K562 (cell line): Measurements from ENCODE around the gene B4GALT7. TPM values are rescaled to one million over a fixed set of nuclear protein-coding genes. Genes with fewer than 3 reads are reported as not detected.

Experiments
- ATAC-seq: fragments of 200-7000 bp; cut with Tn5 transposase; 3 replicates; pipeline ENCODE4 v1.9.1; 2020; ENCODE audit warnings: moderate library complexity
- BruUV-seq: library from RNA; stranded (reverse); fragments of 400-500 nt; replicated peaks from 2 replicates; lab custom pipeline; 2021; lab: Mats Ljungman, UMichigan
- CTCF ChIA-PET: fragments of 300-600 bp; formaldehyde crosslinking; extraction: SDS; loops from one replicate; lab custom pipeline; 2021; ENCODE audit warnings: low intra/inter-chr PET ratio; lab: Yijun Ruan, JAX
- POLR2A ChIA-PET: fragments of 300-600, 350-650 bp; sonication (Branson Sonifier 250); formaldehyde crosslinking; extraction: SDS; loops from one replicate; lab custom pipeline; 2021; ENCODE audit warnings: antibody characterized with exemption, inconsistent platforms; lab: Yijun Ruan, JAX
- DNase-seq, 4 experiments: peaks; one replicate each; pipeline versions ENCODE4 v3.0.0 to v3.0.0-alpha.2; 2011 to 2018; ENCODE audit warnings: low spot score in 3 of 4, mixed read lengths in 3 of 4; ENCODE audit errors: extremely low read depth in 1 of 4
- FAIRE-seq: peaks from 2 replicates; lab custom pipeline; 2011; peaks lifted over from hg19 to GRCh38; lab: Jason Lieb, UNC
- H2AFZ ChIP-seq: 2 replicates; pipeline ENCODE4 v1.6.0; 2011; ENCODE audit warnings: low read depth, low read length, control low read depth, inconsistent platforms
- H3K27ac ChIP-seq: fragments of 200-600 bp; 3 replicates; pipeline ENCODE4 v1.8.0; 2011; ENCODE audit warnings: low read depth, mild to moderate bottlenecking, control low read depth, inconsistent platforms, low read length, moderate library complexity, mixed read lengths; ENCODE audit errors: extremely low read depth
- H3K27me3 ChIP-seq, 2 experiments: fragments of 300-600 bp in 1 of 2; 2 replicates in 1 of 2; 3 replicates in 1 of 2; pipeline versions ENCODE4 v1.6.0 to v1.8.0; 2011; ENCODE audit warnings: inconsistent platforms in 2 of 2, low read length in 2 of 2, mild to moderate bottlenecking in 1 of 2, mixed read lengths in 1 of 2, moderate library complexity in 1 of 2; ENCODE audit not compliant: control insufficient read depth in 2 of 2, insufficient read depth in 2 of 2
- H3K36me3 ChIP-seq: fragments of 300-600 bp; 3 replicates; pipeline ENCODE4 v1.8.0; 2011; ENCODE audit warnings: mild to moderate bottlenecking, low read length, inconsistent platforms; ENCODE audit not compliant: control insufficient read depth, insufficient read depth
- H3K4me1 ChIP-seq, 2 experiments: fragments of 200-600 bp in 1 of 2; replicated peaks in 1 of 2; 2 replicates in 1 of 2; 3 replicates in 1 of 2; pipeline versions ENCODE4 v1.5.1 to v1.8.0; 2011; ENCODE audit warnings: inconsistent platforms in 2 of 2, low read length in 2 of 2, mild to moderate bottlenecking in 1 of 2, mixed read lengths in 1 of 2, moderate library complexity in 1 of 2; ENCODE audit not compliant: control insufficient read depth in 2 of 2, insufficient read depth in 2 of 2
- H3K4me2 ChIP-seq: 2 replicates; pipeline ENCODE4 v1.6.1; 2011; ENCODE audit warnings: low read length, control low read depth, inconsistent platforms, mixed read lengths; ENCODE audit not compliant: insufficient read depth
- H3K4me3 ChIP-seq: fragments of 200-600 bp; sonication (generic), shearing (Covaris generic); 2 replicates; pipeline ENCODE4 v1.5.1; 2016; ENCODE audit warnings: control low read depth, inconsistent platforms
- H3K79me2 ChIP-seq: fragments of 200-600 bp; 3 replicates; pipeline ENCODE4 v1.8.0; 2011; ENCODE audit warnings: low read length, inconsistent platforms; ENCODE audit not compliant: control insufficient read depth, insufficient read depth
- H3K9ac ChIP-seq, 2 experiments: 2 replicates each; pipeline versions ENCODE4 v1.6.0 to v1.6.1; 2011; ENCODE audit warnings: low read depth in 2 of 2, low read length in 2 of 2, control low read depth in 1 of 2, inconsistent platforms in 1 of 2, mild to moderate bottlenecking in 1 of 2, mixed read lengths in 1 of 2; ENCODE audit not compliant: insufficient read depth in 1 of 2
- H3K9me1 ChIP-seq: one replicate; pipeline ENCODE4 v1.6.0; 2011; ENCODE audit warnings: inconsistent platforms, mild to moderate bottlenecking, low read length, moderate library complexity; ENCODE audit not compliant: control insufficient read depth, insufficient read depth
- H3K9me3 ChIP-seq: replicated peaks from 2 replicates; pipeline ENCODE4 v1.5.1; 2011; ENCODE audit warnings: low read depth, low read length, inconsistent platforms; ENCODE audit not compliant: control insufficient read depth, insufficient read depth
- H4K20me1 ChIP-seq: replicated peaks from 2 replicates; pipeline ENCODE4 v1.6.1; 2011; ENCODE audit warnings: low read length, inconsistent platforms, mixed read lengths; ENCODE audit not compliant: control insufficient read depth, insufficient read depth
- POLR2G ChIP-seq: fragments of 200-400 bp; formaldehyde crosslinking; IDR thresholded peaks from 2 replicates; pipeline ENCODE4 v1.6.1; 2017; ENCODE audit warnings: low read depth, mild to moderate bottlenecking, antibody characterized with exemption, low read length, moderate library complexity
- SIRT6 ChIP-seq: IDR thresholded peaks from one replicate; pipeline ENCODE4 v1.6.1; 2012; ENCODE audit warnings: low read depth, mild to moderate bottlenecking, control low read depth, inconsistent platforms, low read length, moderate library complexity
- WGBS: fragments of 100-300 bp; shearing (Covaris generic); methylation state at CpG from one replicate; pipeline ENCODE4 v1.1.6; 2016; ENCODE audit warnings: low coverage, mixed read lengths; ENCODE audit not compliant: insufficient coverage; ENCODE audit errors: missing lambda C conversion rate; 5-methylcytosine and 5-hydroxymethylcytosine counted together
- in situ Hi-C: fragments of 300-500 bp; cut with MboI; formaldehyde crosslinking; loops from 4 replicates; pipeline ENCODE4 v1.15.0; 2018; ENCODE audit warnings: inconsistent platforms, mixed read lengths
- intact Hi-C: fragments of 100-400 bp; cut with micrococcal nuclease; formaldehyde crosslinking; loops from 2 replicates; pipeline ENCODE4 v1.14.2; 2022
- polyA plus RNA-seq, 8 experiments: library from polyadenylated mRNA; depleted of rRNA in 4 of 8; stranded (reverse) in 5 of 8; unstranded in 3 of 8; fragments of >200 nt; fragmentation: Nextera tagmentation in 2 of 8; fragmentation: Illumina TruSeq in 1 of 8; extraction: Ambion mirVana in 2 of 8; extraction: Trizol in 1 of 8; gene quantifications; 2 replicates each; pipeline versions ENCODE4 v1.2.1 to v1.2.3, GENCODE V29; 2011 to 2014; ENCODE audit warnings: inconsistent platforms in 1 of 8, missing spikeins in 1 of 8
- total RNA-seq, 7 experiments: library from RNA; depleted of rRNA in 6 of 7; stranded (reverse); fragments of >200 nt in 6 of 7; fragmentation: Illumina TruSeq in 2 of 7; extraction: Trizol in 2 of 7; gene quantifications; 2 replicates each; pipeline versions ENCODE4 v1.2.1 to v1.2.3, GENCODE V29; 2011 to 2021; ENCODE audit warnings: low replicate concordance in 1 of 7
- TF ChIP-seq, protein P1 (sequence below), 2 experiments: IDR thresholded peaks; 2 replicates each; pipeline ENCODE4 v1.6.1; 2011; ENCODE audit warnings: borderline replicate concordance in 1 of 2, control low read depth in 1 of 2, low read depth in 1 of 2, low read length in 1 of 2, mild to moderate bottlenecking in 1 of 2, mixed read lengths in 1 of 2, moderate library complexity in 1 of 2; ENCODE audit not compliant: insufficient read depth in 1 of 2, insufficient read length in 1 of 2, poor library complexity in 1 of 2, severe bottlenecking in 1 of 2; ENCODE audit errors: extremely low read depth in 1 of 2

Gene B4GALT7
- total and polyA plus RNA-seq, 9 of the 15 experiments (the other 6 are each of a cell fraction or from before 2014, with no cell fraction given), result 0.34 to 17.7 (median 9.1) TPM

DNA sequence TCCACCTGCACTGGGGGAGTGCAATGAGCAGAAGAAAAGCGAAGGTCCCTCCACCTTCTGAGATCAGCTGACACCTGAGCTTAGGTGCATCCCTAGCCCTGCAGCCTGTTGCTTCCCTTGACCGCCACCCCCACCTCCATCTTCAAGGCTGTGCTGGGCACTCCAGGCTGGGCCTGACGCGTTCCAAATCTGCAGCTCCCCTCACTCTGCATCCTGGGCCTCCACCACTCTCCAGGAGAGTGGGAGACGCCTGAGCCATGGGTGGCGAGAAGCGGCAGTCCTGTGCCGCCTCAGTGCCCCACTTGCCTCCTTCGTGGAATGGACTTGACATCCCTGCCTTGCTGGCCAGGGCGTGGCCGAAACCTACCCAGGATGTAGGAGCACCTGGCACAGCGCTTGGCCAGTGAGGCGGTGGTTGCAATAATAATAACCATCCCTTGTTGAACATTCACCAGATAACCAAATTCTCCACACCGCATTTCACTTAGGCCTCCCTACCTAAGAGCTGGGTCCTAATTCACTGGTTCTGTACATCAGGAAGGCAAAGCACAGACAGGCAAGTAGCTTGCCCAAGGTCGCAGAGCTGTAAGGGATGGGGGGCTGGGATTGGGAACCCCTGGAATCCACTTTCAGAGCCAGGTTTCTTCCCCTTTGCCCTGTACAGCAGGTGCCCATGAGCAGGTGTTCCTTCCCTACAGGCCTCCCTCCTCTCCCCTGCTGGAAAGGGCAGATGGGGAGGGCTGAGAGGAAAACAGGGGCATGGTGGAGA, 11.7 kb downstream of the B4GALT7 start:
- intact Hi-C loops (no loop called here), in situ Hi-C loops (loop anchor here (25.0 kb wide), 1 partner anchor 451 kb away; no protein-coding TSS in a partner anchor)
- no peaks in the 10 kb centered on the region for H3K9me1 ChIP-seq
- no peak overlapping the region for H3K4me3 ChIP-seq
- H3K4me1 ChIP-seq, result peaks cover 0 to 29% of the 10 kb centered on the region in 2 experiments; a peak in 2 of 5 replicates
- FAIRE-seq, result no peak
- 40% methylated on average over 15 of the region's 15 CpGs for WGBS
- no peak for DNase-seq
- H3K9me3 ChIP-seq, result no peaks in the 10 kb centered on the region
- ATAC-seq, result no peak
- no peaks in the 10 kb centered on the region for H3K27me3 ChIP-seq
- peaks cover 15% of the 10 kb centered on the region; the same call in 1 of the 2 replicates for H4K20me1 ChIP-seq
- no peak overlapping the region for H3K4me2 ChIP-seq
- TF ChIP-seq POLR2G (peak; percentile 50; the same call in 1 of the 2 replicates), SIRT6 (peak; percentile 39)
- TF ChIP-seq, protein P1, sequence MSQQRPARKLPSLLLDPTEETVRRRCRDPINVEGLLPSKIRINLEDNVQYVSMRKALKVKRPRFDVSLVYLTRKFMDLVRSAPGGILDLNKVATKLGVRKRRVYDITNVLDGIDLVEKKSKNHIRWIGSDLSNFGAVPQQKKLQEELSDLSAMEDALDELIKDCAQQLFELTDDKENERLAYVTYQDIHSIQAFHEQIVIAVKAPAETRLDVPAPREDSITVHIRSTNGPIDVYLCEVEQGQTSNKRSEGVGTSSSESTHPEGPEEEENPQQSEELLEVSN (IDR thresholded peaks at IDR 0.05; ENCODE audit: borderline replicate concordance in 1 of 2, extremely low read depth in 1 of 2, insufficient read depth in 1 of 2, insufficient read length in 1 of 2, low read depth in 1 of 2, low read length in 1 of 2, poor library complexity in 1 of 2, severe bottlenecking in 1 of 2), result no peak
- H3K79me2 ChIP-seq, result no peaks in the 10 kb centered on the region
- H3K9ac ChIP-seq, result no peak overlapping the region
- BruUV-seq, result no TSS peak
- ChIA-PET CTCF (no interaction called here), POLR2A (interaction anchor here (0.6 to 2.0 kb wide), 3 partner anchors 12 to 534 kb away, joined by 3 to 11 read pairs (median 3); partner anchors contain the start of gene B4GALT7)
- H3K36me3 ChIP-seq, result peaks cover 9% of the 10 kb centered on the region; the same call in 1 of the 3 replicates
- H2AFZ ChIP-seq, result no peak overlapping the region
- H3K27ac ChIP-seq, result no peak overlapping the region
